Skeletal muscle cell (primary cell): ENCODE measurements around the gene SYT15.
"Not testable (repeated sequence)": the region's sequence is repeated elsewhere in the genome, so short reads cannot be mapped to it uniquely, and the experiment has no call there.

Experiments used
- DNase-seq: peaks from one replicate; pipeline ENCODE4 v3.0.0-alpha.2; 2010; ENCODE audit warnings: low read depth
- H3K4me3 ChIP-seq: 2 replicates; pipeline ENCODE4 v1.5.1; 2011; ENCODE audit warnings: low read depth, mild to moderate bottlenecking, control low read depth, low read length, moderate library complexity

SYT15 gene

DNA sequence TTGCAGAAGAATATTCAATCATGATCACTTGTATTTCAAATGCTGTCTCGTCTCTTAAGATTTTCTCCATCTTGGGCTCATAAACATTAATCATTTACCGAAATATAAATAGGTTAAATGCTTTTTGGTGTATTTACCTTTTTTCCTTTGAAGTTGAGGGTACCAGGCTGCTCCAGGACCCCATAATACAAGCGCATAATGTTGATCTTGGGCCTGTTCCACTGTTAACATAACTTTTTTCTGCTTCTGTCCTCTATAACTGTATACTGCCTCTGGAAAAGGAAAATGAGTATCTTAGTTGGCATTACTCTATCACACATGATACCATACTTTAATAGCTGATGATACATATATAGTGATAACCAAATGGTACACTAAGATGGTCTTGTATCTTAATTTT is 51.9 kb downstream of the SYT15 start:
- not testable (repeated sequence) for H3K4me3 ChIP-seq, DNase-seq

DNA sequence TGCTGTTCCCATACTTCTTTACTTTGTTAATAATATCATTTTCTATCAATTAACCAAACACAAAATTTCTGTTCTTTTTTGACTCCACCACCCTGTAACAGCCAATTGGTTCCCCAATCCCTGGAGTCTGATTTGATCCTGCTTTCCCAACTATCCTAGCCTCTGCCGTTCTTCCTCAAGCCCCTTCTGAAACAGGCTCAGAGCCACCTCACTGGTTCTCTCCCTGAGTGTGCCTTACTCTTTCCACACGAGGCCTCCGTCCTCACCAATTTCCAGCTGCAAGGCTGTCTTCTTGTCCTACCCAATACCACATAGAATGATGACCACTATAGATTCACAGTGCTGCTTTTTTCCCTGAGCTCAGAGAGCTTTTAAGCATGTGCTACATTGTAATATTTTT is 52.8 kb downstream of the SYT15 start:
- DNase-seq, H3K4me3 ChIP-seq: not testable (repeated sequence)

DNA sequence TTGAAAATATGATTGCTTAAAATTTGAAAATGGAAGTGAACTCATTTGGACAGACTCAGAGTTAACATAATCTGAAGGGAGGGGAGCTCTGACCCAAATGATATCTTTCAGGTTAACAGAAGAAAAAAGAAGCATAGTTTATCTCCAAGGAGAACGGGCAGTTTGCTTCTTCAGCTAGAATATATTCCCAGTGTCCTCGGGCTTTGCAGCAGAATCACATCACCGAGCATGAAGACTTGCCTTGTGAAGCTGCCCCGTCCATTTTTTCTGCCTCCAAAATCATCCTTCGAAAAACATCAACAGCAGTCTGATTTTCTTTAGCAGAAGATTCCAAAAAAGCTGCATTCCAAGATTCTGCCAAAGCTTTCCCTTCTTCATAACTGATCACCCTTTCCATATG is 55.8 kb downstream of the SYT15 start:
- not testable (repeated sequence) for H3K4me3 ChIP-seq, DNase-seq

DNA sequence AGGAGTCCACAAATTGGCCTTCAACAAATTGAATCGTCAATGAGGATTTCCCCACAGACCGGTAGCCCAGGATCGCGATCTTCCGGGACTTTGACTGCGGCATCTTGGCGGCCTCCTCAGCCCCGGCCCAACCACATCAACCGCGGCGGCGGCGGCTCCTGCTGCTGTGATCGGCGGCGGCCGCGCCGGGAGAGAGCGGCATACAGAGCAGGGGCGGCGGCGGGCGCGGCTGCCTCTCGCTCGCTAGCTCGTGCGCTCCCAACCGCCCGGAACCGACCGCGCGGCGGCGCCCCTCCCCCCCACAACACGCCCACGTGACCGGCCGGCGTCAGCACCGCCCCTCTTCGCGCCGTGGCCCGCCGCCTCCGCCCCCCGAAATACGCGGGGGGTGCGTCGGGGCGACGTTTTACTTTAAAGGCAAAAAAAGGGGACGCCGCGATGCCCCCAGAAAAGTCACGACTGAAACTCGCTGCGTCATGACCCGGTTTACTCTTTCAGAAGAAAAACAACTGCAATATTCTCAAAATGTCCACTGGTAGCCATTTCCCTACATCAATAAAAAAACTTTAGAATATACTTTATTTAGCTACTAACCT is 56.5 kb downstream of the SYT15 start:
- not testable (repeated sequence) for DNase-seq

DNA sequence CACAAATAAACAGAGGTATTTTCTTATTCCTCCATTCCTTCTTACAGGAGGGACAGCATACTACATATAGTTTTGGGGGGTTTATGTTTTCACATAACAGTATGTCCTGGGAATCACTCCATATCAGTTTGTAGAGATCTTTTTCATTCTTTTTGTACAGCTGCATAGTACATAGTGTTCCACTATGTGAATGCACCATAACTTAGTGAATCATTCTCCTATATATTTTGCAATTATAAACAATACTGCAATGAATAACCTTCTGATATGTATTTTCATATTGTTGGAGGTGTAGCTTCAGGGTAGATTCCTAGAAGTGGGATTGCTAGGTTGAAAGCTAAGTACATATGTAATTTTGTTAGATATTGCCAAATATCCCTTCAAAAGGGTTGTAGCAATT is 61.1 kb downstream of the SYT15 start:
- not testable (repeated sequence) for H3K4me3 ChIP-seq, DNase-seq

More for the DNA sequence above, 56.5 kb downstream of the SYT15 start:
- peak overlapping the region; percentile 30 for H3K4me3 ChIP-seq
